Spleen (tissue), 11 donors: Measurements from ENCODE around the gene KIF26B. TPM values are rescaled to one million over a fixed set of nuclear protein-coding genes. Genes with fewer than 3 reads are reported as not detected.

Experiments
- DNase-seq: peaks from one replicate; pipeline ENCODE4 v3.0.0-alpha.2; 2020
- H3K27ac ChIP-seq, 8 donors: fragments of 200-600 bp; sonication (generic) in 7 of 8; 1 replicate in 4 of 8; 2 replicates in 4 of 8; pipeline versions ENCODE4 v1.5.0 to v1.8.0; 2016 to 2021; ENCODE audit warnings: inconsistent platforms in 4 of 8, mild to moderate bottlenecking in 4 of 8, moderate library complexity in 1 of 8
- H3K27me3 ChIP-seq, 7 donors: fragments of 200-600 bp; sonication (generic) in 6 of 7; replicated peaks in 1 of 7; 1 replicate in 4 of 7; 2 replicates in 3 of 7; pipeline versions ENCODE4 v1.5.0 to v1.8.0; 2016 to 2021; ENCODE audit warnings: inconsistent platforms in 3 of 7, mild to moderate bottlenecking in 1 of 7
- H3K36me3 ChIP-seq, 6 donors: fragments of 200-600 bp; sonication (generic) in 5 of 6; 1 replicate in 4 of 6; 2 replicates in 2 of 6; pipeline versions ENCODE4 v1.5.0 to v1.8.0; 2016 to 2021; ENCODE audit warnings: inconsistent platforms in 2 of 6
- H3K4me1 ChIP-seq, 6 donors: fragments of 200-600 bp; sonication (generic) in 5 of 6; 1 replicate in 3 of 6; 2 replicates in 3 of 6; pipeline versions ENCODE4 v1.5.0 to v1.8.0; 2016 to 2021; ENCODE audit warnings: inconsistent platforms in 3 of 6
- H3K4me3 ChIP-seq, 8 donors: fragments of 200-600 bp; sonication (generic) in 7 of 8; 1 replicate in 4 of 8; 2 replicates in 4 of 8; pipeline versions ENCODE4 v1.5.0 to v1.8.0; 2016 to 2021; ENCODE audit warnings: inconsistent platforms in 4 of 8, mild to moderate bottlenecking in 4 of 8, moderate library complexity in 2 of 8
- H3K9me3 ChIP-seq, 8 donors: fragments of 200-600 bp; sonication (generic) in 7 of 8; 1 replicate in 4 of 8; 2 replicates in 4 of 8; pipeline versions ENCODE4 v1.5.0 to v1.8.0; 2016 to 2021; ENCODE audit warnings: inconsistent platforms in 4 of 8
- POLR2A ChIP-seq, 3 donors: fragments of 450-650 bp; IDR thresholded peaks; one replicate each; pipeline ENCODE4 v1.5.1; 2017; ENCODE audit warnings: antibody characterized with exemption in 3 of 3, mild to moderate bottlenecking in 1 of 3
- POLR2AphosphoS5 ChIP-seq, 3 donors: sonication (generic); formaldehyde crosslinking; IDR thresholded peaks; one replicate each; pipeline ENCODE4 v1.5.1; 2017; ENCODE audit warnings: antibody characterized with exemption in 3 of 3
- WGBS, 5 donors: extraction: QIAGEN DNeasy Blood & Tissue Kit in 3 of 5; methylation state at CpG; one replicate each; pipeline versions ENCODE4 v1.1.5 to v1.1.7; 2013 to 2018; 5-methylcytosine and 5-hydroxymethylcytosine counted together
- intact Hi-C: fragments of 100-400 bp; cut with DNase I; formaldehyde crosslinking; loops from one replicate; pipeline ENCODE4 v1.15.0; 2023; ENCODE audit warnings: low total_unique reads
- polyA plus RNA-seq, 3 donors: library from polyadenylated mRNA; stranded (reverse); fragments of 200-250 nt; gene quantifications; one replicate each; pipeline ENCODE4 v1.2.1, GENCODE V29; 2013
- total RNA-seq, 7 donors: library from RNA; depleted of rRNA in 3 of 7; stranded (reverse); fragments of >200 nt in 3 of 7; fragmentation: NEBNext Ultra II Directional in 4 of 7; extraction: Animal tissue kit (Norgen Biotek cat#: 25700) in 4 of 7; gene quantifications; one replicate each; pipeline versions ENCODE4 v1.1.0 to v1.2.1, GENCODE V29; 2016 to 2021
- TF ChIP-seq, protein P1 (sequence below), 11 experiments: fragments of 200-600 bp in 7 of 11; fragments of 450-650 bp in 4 of 11; sonication (generic) in 4 of 11; IDR thresholded peaks in 8 of 11; conservative IDR thresholded peaks in 3 of 11; 1 replicate in 7 of 11; 2 replicates in 4 of 11; pipeline versions ENCODE4 v1.4.0 to v1.8.0; 2016 to 2021; ENCODE audit warnings: antibody characterized with exemption in 11 of 11, inconsistent platforms in 4 of 11, mild to moderate bottlenecking in 1 of 11
- donor health status: healthy with polysubstance abuse.
- donor health status: DM: no; HTN: no; CAD: no; lungs with moderate emphysema.
- donor health status: DM: no; HTN: no; CAD: no.
- donor health status: Bipolar disorder and iron deficiency.
- donor health status: healthy.
- donor health status: DM: no; HTN: no; CAD: no.
- donor health status: DM: yes; HTN: yes; CAD: no.

KIF26B gene
- total and polyA plus RNA-seq, 10 donors, result 0.07 to 4.5 (median 0.60) TPM; not detected in 1

DNA sequence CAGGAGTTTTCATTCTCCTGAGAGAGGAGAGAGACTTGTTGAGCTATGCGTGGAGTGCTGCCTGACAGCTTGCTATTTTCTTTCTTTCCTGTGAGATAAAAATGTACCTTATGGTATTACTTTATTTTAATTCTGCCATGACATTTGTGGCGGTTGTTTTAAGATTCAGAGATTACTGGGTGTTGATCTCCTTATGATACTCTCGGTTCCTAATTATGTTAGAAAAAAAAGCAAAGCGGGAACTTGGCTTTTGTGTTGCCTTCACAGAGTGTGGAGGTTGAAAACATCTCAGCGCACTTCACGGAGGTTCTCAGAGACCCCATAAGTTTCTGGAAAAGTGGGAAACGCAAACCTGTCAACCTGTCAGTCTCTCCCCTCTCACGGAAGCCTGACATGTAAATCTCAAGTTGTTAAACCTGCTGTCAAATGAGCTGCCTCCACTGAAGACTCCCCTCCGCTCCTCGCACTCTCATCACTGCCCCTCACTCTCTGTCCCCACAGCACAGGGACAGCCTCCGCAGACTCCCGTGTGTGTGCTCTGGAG lies 405.6 kb downstream of the KIF26B start:
- no peak overlapping the region for H3K27ac ChIP-seq
- intact Hi-C loops, result no loop called here
- H3K36me3 ChIP-seq, result no peaks in the 10 kb centered on the region
- WGBS, 5 donors, result 87 to 93% (median 89%) methylated on average over 12 of the region's 12 CpGs
- TF ChIP-seq, protein P1, sequence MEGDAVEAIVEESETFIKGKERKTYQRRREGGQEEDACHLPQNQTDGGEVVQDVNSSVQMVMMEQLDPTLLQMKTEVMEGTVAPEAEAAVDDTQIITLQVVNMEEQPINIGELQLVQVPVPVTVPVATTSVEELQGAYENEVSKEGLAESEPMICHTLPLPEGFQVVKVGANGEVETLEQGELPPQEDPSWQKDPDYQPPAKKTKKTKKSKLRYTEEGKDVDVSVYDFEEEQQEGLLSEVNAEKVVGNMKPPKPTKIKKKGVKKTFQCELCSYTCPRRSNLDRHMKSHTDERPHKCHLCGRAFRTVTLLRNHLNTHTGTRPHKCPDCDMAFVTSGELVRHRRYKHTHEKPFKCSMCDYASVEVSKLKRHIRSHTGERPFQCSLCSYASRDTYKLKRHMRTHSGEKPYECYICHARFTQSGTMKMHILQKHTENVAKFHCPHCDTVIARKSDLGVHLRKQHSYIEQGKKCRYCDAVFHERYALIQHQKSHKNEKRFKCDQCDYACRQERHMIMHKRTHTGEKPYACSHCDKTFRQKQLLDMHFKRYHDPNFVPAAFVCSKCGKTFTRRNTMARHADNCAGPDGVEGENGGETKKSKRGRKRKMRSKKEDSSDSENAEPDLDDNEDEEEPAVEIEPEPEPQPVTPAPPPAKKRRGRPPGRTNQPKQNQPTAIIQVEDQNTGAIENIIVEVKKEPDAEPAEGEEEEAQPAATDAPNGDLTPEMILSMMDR (IDR thresholded peaks at IDR 0.05 in 8 of 11, conservative IDR thresholded peaks at IDR 0.05 in 3 of 11), result no peak
- TF ChIP-seq POLR2AphosphoS5 (IDR thresholded peaks at IDR 0.05), result no peak
- no peak for TF ChIP-seq POLR2A (IDR thresholded peaks at IDR 0.05)
- H3K4me1 ChIP-seq, result no peaks in the 10 kb centered on the region
- H3K9me3 ChIP-seq, result no peaks in the 10 kb centered on the region
- DNase-seq, result no peak
- H3K27me3 ChIP-seq, result no peaks in the 10 kb centered on the region
- no peak overlapping the region for H3K4me3 ChIP-seq

DNA sequence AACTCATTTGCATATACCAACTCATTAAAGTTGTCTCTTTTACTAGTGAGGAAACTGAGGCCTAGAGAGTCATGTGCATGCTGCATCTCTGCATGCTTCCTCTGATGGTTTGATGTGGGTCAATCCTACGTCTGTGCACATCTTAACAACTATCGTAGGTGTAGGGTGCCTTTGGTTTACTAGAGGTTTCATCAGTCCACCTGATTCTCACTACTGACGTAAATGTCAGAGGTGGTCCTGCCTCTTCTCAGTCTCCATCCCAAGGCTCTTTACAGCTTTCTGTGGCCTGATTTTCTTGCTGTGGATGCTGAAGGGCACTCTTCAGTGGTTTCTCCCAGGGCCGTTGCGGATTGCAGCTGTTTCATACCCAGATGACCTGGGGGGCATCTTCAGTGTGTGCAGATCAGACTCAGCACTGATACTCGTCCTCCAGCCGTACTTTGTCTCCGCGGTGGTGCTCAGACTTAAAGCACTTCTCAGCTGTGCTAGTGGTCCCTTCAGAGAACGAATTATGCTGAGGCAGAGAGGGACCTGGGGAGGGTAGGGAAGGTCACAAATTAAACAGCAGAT lies 407.0 kb downstream of the KIF26B start:
- Histone ChIP-seq H3K27ac (no peak overlapping the region), H3K9me3 (peaks cover 0 to 5% (median 0%) of the 10 kb centered on the region in 8 donors), H3K4me3 (no peak overlapping the region), H3K27me3 (no peaks in the 10 kb centered on the region), H3K36me3 (no peaks in the 10 kb centered on the region), H3K4me1 (no peaks in the 10 kb centered on the region)
- no peak for TF ChIP-seq POLR2AphosphoS5 (IDR thresholded peaks at IDR 0.05)
- no peak for TF ChIP-seq POLR2A (IDR thresholded peaks at IDR 0.05)
- TF ChIP-seq, protein P1 (IDR thresholded peaks at IDR 0.05 in 8 of 11, conservative IDR thresholded peaks at IDR 0.05 in 3 of 11), result no peak
- no peak for DNase-seq
- intact Hi-C loops, result no loop called here
- WGBS, 5 donors, result 78 to 88% (median 83%) methylated on average over 10 of the region's 10 CpGs

DNA sequence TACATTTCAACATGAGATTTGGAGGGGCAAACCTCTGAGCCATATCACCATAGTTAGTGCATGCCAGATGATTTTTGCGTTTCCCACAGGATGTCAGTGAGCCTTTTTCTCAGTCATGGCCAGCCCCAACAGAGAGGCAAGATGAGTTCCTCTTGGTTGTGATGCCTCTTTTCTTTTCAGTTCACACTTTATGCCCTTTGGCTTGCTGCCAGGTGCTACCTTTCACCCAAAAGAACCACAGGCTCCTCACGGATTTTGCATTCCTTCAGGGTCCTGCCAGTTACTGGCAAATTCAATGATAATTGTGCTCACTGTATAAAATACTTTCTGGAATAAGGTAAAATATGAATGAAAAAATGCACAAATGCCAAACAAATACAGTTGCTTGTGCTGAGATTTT lies 411.3 kb downstream of the KIF26B start:
- no peak for TF ChIP-seq POLR2A (IDR thresholded peaks at IDR 0.05)
- TF ChIP-seq, protein P1 (IDR thresholded peaks at IDR 0.05 in 8 of 11, conservative IDR thresholded peaks at IDR 0.05 in 3 of 11), result no peak
- no peak for TF ChIP-seq POLR2AphosphoS5 (IDR thresholded peaks at IDR 0.05)
- Histone ChIP-seq H3K27ac (no peak overlapping the region), H3K4me3 (no peak overlapping the region), H3K4me1 (no peaks in the 10 kb centered on the region), H3K9me3 (peaks cover 0 to 5% (median 0%) of the 10 kb centered on the region in 8 donors), H3K36me3 (no peaks in the 10 kb centered on the region), H3K27me3 (no peaks in the 10 kb centered on the region)
- DNase-seq, result no peak
- WGBS, 5 donors, result 90 to 96% (median 93%) methylated on average over 2 of the region's 2 CpGs
- intact Hi-C loops, result no loop called here

DNA sequence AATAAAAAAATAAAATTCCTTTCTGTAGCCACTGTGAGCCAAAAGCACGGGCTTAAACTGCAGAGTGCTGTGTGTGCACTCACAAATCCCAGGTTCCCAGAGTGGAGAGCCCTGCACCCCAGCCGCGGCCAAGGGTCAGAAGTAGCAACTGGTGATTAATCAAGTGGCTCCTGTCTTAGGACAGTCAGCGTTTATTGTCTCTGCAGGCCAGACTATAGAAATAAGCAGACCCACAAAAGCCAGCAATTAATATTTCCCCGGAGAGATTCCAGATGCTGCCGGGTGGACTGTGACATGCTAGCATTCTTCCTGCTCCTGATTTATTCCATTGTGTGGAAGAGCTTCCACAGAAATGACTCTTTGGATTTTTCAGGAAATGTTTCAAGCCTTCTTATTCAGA lies 412.2 kb downstream of the KIF26B start:
- peaks cover 0 to 5% (median 0%) of the 10 kb centered on the region in 8 donors for H3K9me3 ChIP-seq
- H3K27ac ChIP-seq, result no peak overlapping the region
- WGBS, 5 donors, result 46 to 69% (median 49%) methylated on average over 5 to 6 of the region's 6 CpGs
- H3K27me3 ChIP-seq, result no peaks in the 10 kb centered on the region
- intact Hi-C loops, result no loop called here
- no peak for DNase-seq
- no peaks in the 10 kb centered on the region for H3K36me3 ChIP-seq
- H3K4me1 ChIP-seq, result no peaks in the 10 kb centered on the region
- no peak for TF ChIP-seq POLR2A (IDR thresholded peaks at IDR 0.05)
- H3K4me3 ChIP-seq, result no peak overlapping the region
